Fibroblast of mammary gland (primary cell): Measurements from ENCODE around the gene EBF3.

ENCODE experiments used
- DNase-seq: peaks from one replicate; pipeline ENCODE4 v3.0.0-alpha.2; 2010; ENCODE audit warnings: low read depth
- H3K4me3 ChIP-seq: 2 replicates; pipeline ENCODE4 v1.5.1; 2011; ENCODE audit warnings: low read depth, mild to moderate bottlenecking, low read length, moderate library complexity; ENCODE audit not compliant: control insufficient read depth
- TF ChIP-seq, protein P1 (sequence below): conservative IDR thresholded peaks from 2 replicates; pipeline ENCODE4 v1.5.1; 2011; ENCODE audit warnings: low read depth, low read length, inconsistent platforms; ENCODE audit not compliant: control insufficient read depth, insufficient read depth

Gene EBF3

DNA sequence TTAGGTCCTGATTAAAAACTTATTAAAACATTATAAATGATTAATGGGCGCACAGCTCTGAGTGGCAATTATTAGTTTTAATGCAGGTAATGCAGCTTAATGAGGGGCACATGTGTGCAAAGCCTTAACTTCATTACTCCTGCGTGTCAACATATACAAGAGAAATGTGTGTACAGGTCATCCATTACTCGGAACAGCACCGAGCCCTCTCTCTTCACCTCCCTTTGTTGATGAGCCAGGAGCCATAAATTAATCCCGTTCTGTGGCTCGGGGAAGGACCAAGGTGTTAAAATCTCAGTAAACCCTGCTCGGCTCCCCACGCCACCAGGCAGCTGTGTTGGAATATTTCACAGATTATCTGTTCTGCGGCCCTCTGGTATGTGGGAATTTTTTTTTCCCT, 77.8 kb downstream of the EBF3 start:
- no peak for DNase-seq
- H3K4me3 ChIP-seq: no peak overlapping the region
- TF ChIP-seq, protein P1, sequence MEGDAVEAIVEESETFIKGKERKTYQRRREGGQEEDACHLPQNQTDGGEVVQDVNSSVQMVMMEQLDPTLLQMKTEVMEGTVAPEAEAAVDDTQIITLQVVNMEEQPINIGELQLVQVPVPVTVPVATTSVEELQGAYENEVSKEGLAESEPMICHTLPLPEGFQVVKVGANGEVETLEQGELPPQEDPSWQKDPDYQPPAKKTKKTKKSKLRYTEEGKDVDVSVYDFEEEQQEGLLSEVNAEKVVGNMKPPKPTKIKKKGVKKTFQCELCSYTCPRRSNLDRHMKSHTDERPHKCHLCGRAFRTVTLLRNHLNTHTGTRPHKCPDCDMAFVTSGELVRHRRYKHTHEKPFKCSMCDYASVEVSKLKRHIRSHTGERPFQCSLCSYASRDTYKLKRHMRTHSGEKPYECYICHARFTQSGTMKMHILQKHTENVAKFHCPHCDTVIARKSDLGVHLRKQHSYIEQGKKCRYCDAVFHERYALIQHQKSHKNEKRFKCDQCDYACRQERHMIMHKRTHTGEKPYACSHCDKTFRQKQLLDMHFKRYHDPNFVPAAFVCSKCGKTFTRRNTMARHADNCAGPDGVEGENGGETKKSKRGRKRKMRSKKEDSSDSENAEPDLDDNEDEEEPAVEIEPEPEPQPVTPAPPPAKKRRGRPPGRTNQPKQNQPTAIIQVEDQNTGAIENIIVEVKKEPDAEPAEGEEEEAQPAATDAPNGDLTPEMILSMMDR: no peak

DNA sequence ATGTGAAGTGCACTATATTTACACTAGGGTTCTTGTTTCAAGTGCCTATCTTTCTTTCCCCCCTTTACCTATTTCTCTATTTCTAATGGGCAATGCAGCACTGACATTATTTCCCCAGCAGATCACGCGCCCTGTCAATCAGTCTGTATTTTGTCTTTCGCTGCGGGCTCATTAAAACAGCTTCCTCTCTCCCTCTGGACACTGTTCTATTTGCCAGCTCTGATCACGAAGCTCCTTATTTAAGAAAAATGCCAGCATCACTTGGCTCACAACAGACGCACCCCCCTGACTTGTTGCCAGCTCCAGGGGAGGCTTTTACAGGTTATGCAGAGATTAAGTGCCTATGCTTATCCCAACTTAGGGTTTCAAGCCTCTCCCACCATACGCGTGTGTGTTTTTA, 78.5 kb downstream of the EBF3 start:
- no peak overlapping the region for H3K4me3 ChIP-seq
- no peak for DNase-seq
- TF ChIP-seq, protein P1: no peak

DNA sequence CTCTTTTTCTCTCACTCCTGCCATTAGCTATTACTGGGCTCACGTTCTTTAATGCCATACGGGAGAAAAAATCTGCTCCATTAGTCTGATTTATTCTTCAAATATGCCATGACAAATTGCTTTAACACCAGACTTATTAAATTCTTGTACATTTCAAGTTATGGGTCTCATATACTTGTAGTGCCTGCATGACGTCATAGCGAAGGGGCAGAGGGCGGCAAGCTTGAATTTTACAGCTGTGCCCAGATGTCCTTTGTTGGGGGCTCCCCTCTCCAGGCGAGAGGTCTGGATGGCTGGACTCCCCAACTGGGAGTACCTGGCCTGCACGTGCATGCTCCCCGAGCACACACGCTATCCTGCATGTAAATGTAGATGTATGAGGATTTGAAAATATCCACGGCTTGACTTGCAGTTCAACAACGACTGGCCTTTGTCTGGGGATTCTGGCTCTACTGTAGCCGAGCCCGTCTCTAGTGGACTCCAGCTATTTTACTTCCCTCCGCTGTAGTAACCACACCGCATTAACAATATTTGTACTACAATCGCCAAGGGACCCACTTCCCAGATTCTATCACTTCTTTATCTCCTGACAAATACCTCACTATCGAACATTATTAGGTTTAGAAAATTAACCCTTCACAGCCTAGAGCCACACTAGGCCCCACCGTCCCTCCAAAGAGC, 79.5 kb downstream of the EBF3 start:
- DNase-seq: no peak
- no peak overlapping the region for H3K4me3 ChIP-seq
- TF ChIP-seq, protein P1: no peak

DNA sequence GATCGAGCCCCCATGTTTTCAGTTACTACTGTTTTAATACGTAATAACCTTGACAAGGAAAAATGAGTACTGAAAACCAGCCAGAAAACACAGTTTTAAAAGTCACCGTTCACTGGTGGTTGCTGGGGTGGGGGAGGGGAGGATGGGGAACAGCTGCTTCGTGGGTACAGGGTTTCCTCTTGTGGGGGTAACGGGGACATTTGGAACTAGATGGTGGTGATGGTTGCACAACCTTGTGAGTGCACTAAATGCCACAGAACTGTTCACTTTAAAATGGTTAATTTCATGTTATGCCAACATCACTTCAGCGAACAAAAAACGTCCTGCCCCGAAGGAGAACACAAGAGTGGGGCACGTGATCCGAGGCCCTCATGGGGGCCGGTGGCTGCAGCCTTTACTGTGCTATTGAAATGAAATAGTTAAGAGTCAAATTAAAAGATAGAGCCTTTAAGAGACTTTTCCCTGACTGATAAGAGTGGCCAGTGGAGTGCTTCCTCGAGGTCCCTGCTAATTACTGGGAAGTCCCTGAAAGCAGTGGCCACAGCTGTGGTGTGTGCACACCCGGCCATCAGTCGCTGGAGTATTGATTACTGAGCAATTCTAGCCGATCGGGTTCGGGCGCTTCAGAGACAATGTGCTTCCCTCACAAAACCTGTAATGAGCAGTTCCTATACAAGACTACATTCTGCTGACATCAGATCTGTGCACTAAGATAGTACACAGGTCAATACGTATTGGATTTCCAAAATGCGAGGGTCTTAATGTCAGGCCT, 80.3 kb downstream of the EBF3 start:
- TF ChIP-seq, protein P1: no peak
- no peak overlapping the region for H3K4me3 ChIP-seq
- DNase-seq: no peak

DNA sequence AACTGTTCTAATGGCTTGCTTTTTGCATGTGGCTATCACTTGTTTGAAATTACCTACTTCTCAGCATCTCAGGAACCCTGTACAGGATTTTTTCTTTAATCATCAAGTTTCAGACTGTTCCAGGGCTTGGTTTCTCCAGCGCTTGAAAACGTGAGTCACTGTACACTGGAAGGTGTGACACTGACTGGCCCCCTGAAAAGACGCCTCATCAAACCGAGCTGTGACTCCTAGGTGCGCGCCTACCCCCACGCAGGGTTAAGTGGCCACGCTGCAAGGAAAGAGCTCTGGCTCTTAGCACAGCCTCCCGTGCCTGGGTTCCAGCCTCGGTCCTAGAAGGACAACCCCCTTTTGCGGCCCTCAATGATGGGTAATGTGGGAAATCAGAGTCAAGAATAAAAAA, 81.0 kb downstream of the EBF3 start:
- TF ChIP-seq, protein P1: no peak
- no peak for DNase-seq

DNA sequence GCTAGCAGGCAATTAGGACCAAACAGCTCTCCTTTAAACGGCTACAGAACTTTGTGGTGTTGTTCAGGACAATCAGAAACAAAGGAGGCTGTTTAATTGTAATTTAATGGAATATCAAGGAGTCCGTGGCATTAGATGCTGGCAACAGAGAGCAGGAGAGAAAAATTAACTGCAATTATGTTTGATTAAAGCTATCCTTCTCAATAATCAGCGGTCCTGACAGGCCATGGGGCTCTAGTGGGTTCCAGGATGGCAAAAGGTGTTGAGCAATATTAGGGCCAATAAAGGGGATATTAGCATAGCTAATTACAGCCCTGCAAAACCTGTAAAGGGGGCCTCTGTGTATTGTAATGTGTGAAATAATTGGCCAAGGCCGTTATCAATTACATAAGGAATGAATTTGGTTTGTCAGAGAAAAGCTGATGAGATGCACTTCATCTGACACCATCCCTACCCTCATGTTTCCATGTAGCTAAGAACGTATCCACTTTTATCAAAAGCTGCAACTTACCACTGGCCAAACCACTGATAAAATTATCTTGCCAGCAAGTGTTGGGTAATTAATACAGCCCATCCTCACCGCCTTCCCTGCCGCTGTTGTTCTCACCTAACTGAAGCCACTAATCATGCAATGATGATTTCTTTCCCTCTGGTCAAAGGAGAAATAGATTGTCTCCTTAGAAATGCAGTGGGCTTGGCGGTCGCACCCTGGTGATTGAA, 81.6 kb downstream of the EBF3 start:
- DNase-seq: no peak
- H3K4me3 ChIP-seq: no peak overlapping the region
- TF ChIP-seq, protein P1: no peak

More for the DNA sequence above, 81.0 kb downstream of the EBF3 start:
- H3K4me3 ChIP-seq: no peak overlapping the region
